Activated CD4-positive, alpha-beta T cell treated with anti-CD3 and anti-CD28 coated beads for 36 hours (primary cell): Measurements from ENCODE around the gene RUNDC3A. TPM values are rescaled to one million over a fixed set of nuclear protein-coding genes. Genes with fewer than 3 reads are reported as not detected.

Source experiments
- ATAC-seq: fragments of 200-7000 bp; cut with Tn5 transposase; one replicate; pipeline ENCODE4 v1.10.0; 2021; ENCODE audit warnings: mild to moderate bottlenecking, moderate library complexity
- CTCF ChIA-PET: fragments of 350-600 bp; sonication (Branson Sonifier 250); formaldehyde crosslinking; loops from one replicate; lab custom pipeline; 2021; ENCODE audit warnings: antibody characterized with exemption; lab: Charles Lee
- POLR2A ChIA-PET: fragments of 350-600 bp; sonication (Branson Sonifier 250); formaldehyde crosslinking; loops from one replicate; lab custom pipeline; 2021; ENCODE audit warnings: antibody characterized with exemption, inconsistent platforms; lab: Charles Lee
- DNase-seq: peaks from one replicate; pipeline ENCODE4 v3.0.0-alpha.2; 2020
- H3K27ac Mint-ChIP-seq: one replicate; pipeline ENCODE4 v1.8.0; 2021; ENCODE audit warnings: mixed read lengths
- H3K27me3 Mint-ChIP-seq: one replicate; pipeline ENCODE4 v1.8.0; 2021; ENCODE audit warnings: mixed read lengths
- H3K36me3 Mint-ChIP-seq: one replicate; pipeline ENCODE4 v1.8.0; 2021; ENCODE audit warnings: low read depth, mixed read lengths
- H3K4me1 Mint-ChIP-seq: one replicate; pipeline ENCODE4 v1.8.0; 2021; ENCODE audit warnings: mixed read lengths
- H3K4me3 Mint-ChIP-seq: one replicate; pipeline ENCODE4 v1.8.0; 2021; ENCODE audit warnings: mild to moderate bottlenecking, moderate library complexity, mixed read lengths
- H3K9me3 Mint-ChIP-seq: one replicate; pipeline ENCODE4 v1.8.0; 2021; ENCODE audit warnings: low read depth, mixed read lengths
- intact Hi-C, 2 experiments: fragments of 100-400 bp; cut with DNase I in 1 of 2; cut with micrococcal nuclease in 1 of 2; formaldehyde crosslinking; loops; one replicate each; pipeline versions ENCODE4 v1.14.2 to v1.15.1; 2022 to 2024; cut with DNase I, micrococcal nuclease
- total RNA-seq, 2 experiments: library from RNA; stranded (reverse); gene quantifications; one replicate each; pipeline ENCODE4 v1.2.3, GENCODE V29; 2021

RUNDC3A gene
- total RNA-seq, 2 experiments from 2014 or later = 0.11 TPM; not detected in 1

- ChIA-PET CTCF (interaction anchor here (1.1 kb wide), 1 partner anchor 90 kb away, joined by 3 read pairs; no protein-coding TSS in a partner anchor), POLR2A (no interaction called here)
- ATAC-seq (no peak), DNase-seq (no peak)
- Mint-ChIP-seq H3K27me3 (peaks cover 5% of the 10 kb centered on the region), H3K4me3 (no peak overlapping the region), H3K9me3 (no peaks in the 10 kb centered on the region), H3K4me1 (no peaks in the 10 kb centered on the region), H3K36me3 (no peaks in the 10 kb centered on the region), H3K27ac (no peak overlapping the region)
- intact Hi-C loops = no loop called here
Observed at GRCh38 chr17:44272321-44272951, 36.0 kb upstream of the RUNDC3A start.

GRCh38 chr17:44272954-44273353, 35.4 kb upstream of the RUNDC3A start:
- ChIA-PET CTCF (interaction anchor here (0.8 to 1.1 kb wide), 2 partner anchors 10 to 90 kb away, joined by 3 to 4 read pairs; no protein-coding TSS in a partner anchor), POLR2A (no interaction called here)
- no peaks in the 10 kb centered on the region for H3K36me3 Mint-ChIP-seq
- intact Hi-C loops = no loop called here
- peaks cover 6% of the 10 kb centered on the region for H3K27me3 Mint-ChIP-seq
- no peaks in the 10 kb centered on the region for H3K4me1 Mint-ChIP-seq
- no peak overlapping the region for H3K4me3 Mint-ChIP-seq
- no peak for ATAC-seq
- no peak overlapping the region for H3K27ac Mint-ChIP-seq
- no peaks in the 10 kb centered on the region for H3K9me3 Mint-ChIP-seq
- no peak for DNase-seq

- POLR2A ChIA-PET = no interaction called here
- H3K27me3 Mint-ChIP-seq = peaks cover 8% of the 10 kb centered on the region
- CTCF ChIA-PET = interaction anchor here (0.8 to 1.1 kb wide), 2 partner anchors 10 to 89 kb away, joined by 3 to 4 read pairs; no protein-coding TSS in a partner anchor
- no peak overlapping the region for H3K4me3 Mint-ChIP-seq
- no peak overlapping the region for H3K27ac Mint-ChIP-seq
- H3K36me3 Mint-ChIP-seq = no peaks in the 10 kb centered on the region
- intact Hi-C loops = no loop called here
- ATAC-seq = no peak
- no peak for DNase-seq
- no peaks in the 10 kb centered on the region for H3K9me3 Mint-ChIP-seq
- no peaks in the 10 kb centered on the region for H3K4me1 Mint-ChIP-seq
Observed at GRCh38 chr17:44273607-44274006, 34.8 kb upstream of the RUNDC3A start.

- intact Hi-C loops = no loop called here
- Mint-ChIP-seq H3K27me3 (peaks cover 3% of the 10 kb centered on the region), H3K27ac (no peak overlapping the region), H3K36me3 (no peaks in the 10 kb centered on the region), H3K4me1 (peaks cover 2% of the 10 kb centered on the region), H3K4me3 (no peak overlapping the region), H3K9me3 (no peaks in the 10 kb centered on the region)
- ATAC-seq = no peak
- no peak for DNase-seq
- ChIA-PET POLR2A (interaction anchor here (0.5 kb wide), 1 partner anchor 56 kb away, joined by 6 read pairs; no protein-coding TSS in a partner anchor), CTCF (interaction anchor here (0.6 kb wide), 1 partner anchor 233 kb away, joined by 3 read pairs; no protein-coding TSS in a partner anchor)
Observed at GRCh38 chr17:44277976-44278375, 30.4 kb upstream of the RUNDC3A start.

GRCh38 chr17:44279346-44279665, 29.1 kb upstream of the RUNDC3A start:
- POLR2A ChIA-PET = no interaction called here
- CTCF ChIA-PET = interaction anchor here (1.3 kb wide), 1 partner anchor 66 kb away, joined by 3 read pairs; the partner anchor contains the start of gene GRN
- Mint-ChIP-seq H3K4me3 (no peak overlapping the region), H3K27me3 (peaks cover 3% of the 10 kb centered on the region), H3K4me1 (peaks cover 2% of the 10 kb centered on the region), H3K27ac (no peak overlapping the region), H3K9me3 (no peaks in the 10 kb centered on the region), H3K36me3 (no peaks in the 10 kb centered on the region)
- DNase-seq (no peak), ATAC-seq (no peak)
- intact Hi-C loops = no loop called here

GRCh38 chr17:44279666-44280391, 28.6 kb upstream of the RUNDC3A start:
- peaks cover 2% of the 10 kb centered on the region for H3K4me1 Mint-ChIP-seq
- H3K27ac Mint-ChIP-seq = no peak overlapping the region
- H3K27me3 Mint-ChIP-seq = peaks cover 3% of the 10 kb centered on the region
- no peaks in the 10 kb centered on the region for H3K36me3 Mint-ChIP-seq
- DNase-seq = peak; percentile 24
- ATAC-seq = peak; percentile 61
- no peak overlapping the region for H3K4me3 Mint-ChIP-seq
- POLR2A ChIA-PET = no interaction called here
- H3K9me3 Mint-ChIP-seq = no peaks in the 10 kb centered on the region
- intact Hi-C loops = no loop called here
- CTCF ChIA-PET = interaction anchor here (1.3 kb wide), 1 partner anchor 65 kb away, joined by 3 read pairs; the partner anchor contains the start of gene GRN

- Mint-ChIP-seq H3K9me3 (no peaks in the 10 kb centered on the region), H3K4me1 (peaks cover 2% of the 10 kb centered on the region), H3K27me3 (peaks cover 3% of the 10 kb centered on the region), H3K4me3 (no peak overlapping the region), H3K27ac (no peak overlapping the region), H3K36me3 (no peaks in the 10 kb centered on the region)
- ChIA-PET CTCF (interaction anchor here (1.3 kb wide), 1 partner anchor 65 kb away, joined by 3 read pairs; the partner anchor contains the start of gene GRN), POLR2A (no interaction called here)
- DNase-seq (no peak), ATAC-seq (no peak)
- intact Hi-C loops = no loop called here
Observed at GRCh38 chr17:44280392-44280937, 27.9 kb upstream of the RUNDC3A start.

- intact Hi-C loops = no loop called here
- H3K27me3 Mint-ChIP-seq = peaks cover 3% of the 10 kb centered on the region
- ChIA-PET CTCF (interaction anchor here (0.5 kb wide), 1 partner anchor 435 kb away, joined by 3 read pairs; no protein-coding TSS in a partner anchor), POLR2A (no interaction called here)
- no peak overlapping the region for H3K4me3 Mint-ChIP-seq
- DNase-seq (no peak), ATAC-seq (no peak)
- H3K27ac Mint-ChIP-seq = no peak overlapping the region
- no peaks in the 10 kb centered on the region for H3K36me3 Mint-ChIP-seq
- H3K9me3 Mint-ChIP-seq = no peaks in the 10 kb centered on the region
- H3K4me1 Mint-ChIP-seq = peaks cover 2% of the 10 kb centered on the region
Observed at GRCh38 chr17:44281570-44281969, 26.8 kb upstream of the RUNDC3A start.

GRCh38 chr17:44282264-44282663, 26.1 kb upstream of the RUNDC3A start:
- intact Hi-C loops = no loop called here
- POLR2A ChIA-PET = no interaction called here
- Mint-ChIP-seq H3K4me1 (peaks cover 2% of the 10 kb centered on the region), H3K36me3 (no peaks in the 10 kb centered on the region), H3K27me3 (peaks cover 3% of the 10 kb centered on the region), H3K4me3 (no peak overlapping the region), H3K9me3 (no peaks in the 10 kb centered on the region), H3K27ac (no peak overlapping the region)
- DNase-seq (no peak), ATAC-seq (no peak)
- CTCF ChIA-PET = no interaction called here

GRCh38 chr17:44283344-44284023, 24.9 kb upstream of the RUNDC3A start:
- no peak overlapping the region for H3K4me3 Mint-ChIP-seq
- intact Hi-C loops = no loop called here
- CTCF ChIA-PET = no interaction called here
- no peak overlapping the region for H3K27ac Mint-ChIP-seq
- peaks cover 2% of the 10 kb centered on the region for H3K4me1 Mint-ChIP-seq
- no peak for ATAC-seq
- POLR2A ChIA-PET = no interaction called here
- H3K36me3 Mint-ChIP-seq = no peaks in the 10 kb centered on the region
- H3K27me3 Mint-ChIP-seq = no peaks in the 10 kb centered on the region
- DNase-seq = no peak
- no peaks in the 10 kb centered on the region for H3K9me3 Mint-ChIP-seq

GRCh38 chr17:44284024-44284400, 24.4 kb upstream of the RUNDC3A start:
- H3K27me3 Mint-ChIP-seq = no peaks in the 10 kb centered on the region
- no peak for DNase-seq
- peaks cover 2% of the 10 kb centered on the region for H3K4me1 Mint-ChIP-seq
- no peak overlapping the region for H3K4me3 Mint-ChIP-seq
- H3K27ac Mint-ChIP-seq = no peak overlapping the region
- H3K36me3 Mint-ChIP-seq = no peaks in the 10 kb centered on the region
- intact Hi-C loops = no loop called here
- ChIA-PET POLR2A (no interaction called here), CTCF (no interaction called here)
- no peak for ATAC-seq
- H3K9me3 Mint-ChIP-seq = no peaks in the 10 kb centered on the region
